Endodermal cell (in vitro differentiated cells): ENCODE results near the gene SUPT6H. TPM values are rescaled to one million over a fixed set of nuclear protein-coding genes. Genes with fewer than 3 reads are reported as not detected.

ENCODE experiments used
- DNase-seq: peaks from one replicate; pipeline ENCODE4 v3.0.0-alpha.2; 2017
- H3K27ac ChIP-seq: 2 replicates; pipeline ENCODE4 v1.5.1; 2013; ENCODE audit warnings: mild to moderate bottlenecking, low read depth, low read length, moderate library complexity
- H3K27me3 ChIP-seq: 2 replicates; pipeline ENCODE4 v1.6.1; 2013; ENCODE audit warnings: mild to moderate bottlenecking, low read length, moderate library complexity; ENCODE audit not compliant: insufficient read depth, control insufficient read depth, poor library complexity, severe bottlenecking
- H3K36me3 ChIP-seq: 2 replicates; pipeline ENCODE4 v1.7.0; 2013; ENCODE audit warnings: mild to moderate bottlenecking, low read length, moderate library complexity; ENCODE audit not compliant: control insufficient read depth, insufficient read depth
- H3K4me1 ChIP-seq: one replicate; pipeline ENCODE4 v1.7.0; 2013; ENCODE audit warnings: low read length; ENCODE audit not compliant: control insufficient read depth, insufficient read depth
- H3K4me3 ChIP-seq: 2 replicates; pipeline ENCODE4 v1.5.1; 2013; ENCODE audit warnings: mild to moderate bottlenecking, low read length, moderate library complexity
- H3K9ac ChIP-seq: 2 replicates; pipeline ENCODE4 v1.6.1; 2013; ENCODE audit warnings: mild to moderate bottlenecking, low read length, moderate library complexity; ENCODE audit not compliant: poor library complexity, severe bottlenecking; ENCODE audit errors: extremely low read depth
- H3K9me3 ChIP-seq: 2 replicates; pipeline ENCODE4 v1.6.1; 2013; ENCODE audit warnings: mild to moderate bottlenecking, low read length, moderate library complexity; ENCODE audit not compliant: control insufficient read depth
- H3K27ac Mint-ChIP-seq: 2 replicates; pipeline ENCODE4 v1.8.0; 2020; ENCODE audit warnings: mixed read lengths
- H3K27me3 Mint-ChIP-seq: 2 replicates; pipeline ENCODE4 v1.8.0; 2021; ENCODE audit warnings: mild to moderate bottlenecking, mixed read lengths; ENCODE audit not compliant: insufficient read depth
- H3K36me3 Mint-ChIP-seq: 2 replicates; pipeline ENCODE4 v1.8.0; 2020; ENCODE audit warnings: low read depth, mixed read lengths
- H3K4me1 Mint-ChIP-seq: 2 replicates; pipeline ENCODE4 v1.8.0; 2020; ENCODE audit warnings: mixed read lengths
- H3K4me3 Mint-ChIP-seq: 2 replicates; pipeline ENCODE4 v1.8.0; 2020; ENCODE audit warnings: mild to moderate bottlenecking, moderate library complexity, mixed read lengths
- H3K9me3 Mint-ChIP-seq: 2 replicates; pipeline ENCODE4 v1.8.0; 2020; ENCODE audit warnings: mild to moderate bottlenecking, mixed read lengths
- CTCF ChIP-seq: fragments of 200-600 bp; sonication (generic); conservative IDR thresholded peaks from 2 replicates; pipeline ENCODE4 v1.5.0; 2021; ENCODE audit warnings: antibody characterized with exemption, mild to moderate bottlenecking
- WGBS, 2 experiments: methylation state at CpG; one replicate each; pipeline versions ENCODE4 v1.1.5 to v1.1.7; 2013; ENCODE audit warnings: missing lambda C conversion rate in 2 of 2, mixed read lengths in 1 of 2; ENCODE audit not compliant: insufficient coverage in 1 of 2, insufficient read length in 1 of 2; 5-methylcytosine and 5-hydroxymethylcytosine counted together
- total RNA-seq, 2 donors: library from RNA; stranded (reverse); fragmentation: NEBNext Ultra II Directional in 1 of 2; extraction: Animal tissue kit (Norgen Biotek cat#: 25700) in 1 of 2; gene quantifications; 2 replicates in 1 of 2; 3 replicates in 1 of 2; pipeline ENCODE4 v1.2.1, GENCODE V29; 2021

Gene SUPT6H
- total RNA-seq, 2 donors from 2014 or later: 54.4 to 72.1 TPM

GRCh38 chr17:28745786-28746411 is 83.9 kb downstream of the SUPT6H start:
- peak overlapping the region; percentile 99 for H3K4me3 ChIP-seq
- no peaks in the 10 kb centered on the region for H3K9me3 ChIP-seq
- peak; percentile 80 for DNase-seq
- WGBS, 2 experiments: 69 to 79% methylated on average over 3 to 4 of the region's 4 CpGs
- H3K27me3 Mint-ChIP-seq: no peaks in the 10 kb centered on the region
- peak overlapping the region; percentile 99 for H3K27ac ChIP-seq
- H3K27me3 ChIP-seq: no peaks in the 10 kb centered on the region
- peak overlapping the region; percentile 93 for H3K4me3 Mint-ChIP-seq
- H3K4me1 Mint-ChIP-seq: peaks cover 9% of the 10 kb centered on the region
- H3K36me3 ChIP-seq: peaks cover 52% of the 10 kb centered on the region
- no peaks in the 10 kb centered on the region for H3K9me3 Mint-ChIP-seq
- H3K27ac Mint-ChIP-seq: peak overlapping the region; percentile 99
- peaks cover 36% of the 10 kb centered on the region for H3K36me3 Mint-ChIP-seq
- no peak for TF ChIP-seq CTCF
- H3K4me1 ChIP-seq: peaks cover 12% of the 10 kb centered on the region
- peak overlapping the region; percentile 100 for H3K9ac ChIP-seq

- Histone ChIP-seq H3K4me3 (peak overlapping the region; percentile 99), H3K27ac (peak overlapping the region; percentile 99), H3K27me3 (no peaks in the 10 kb centered on the region), H3K4me1 (peaks cover 12% of the 10 kb centered on the region), H3K36me3 (peaks cover 59% of the 10 kb centered on the region), H3K9ac (peak overlapping the region; percentile 100), H3K9me3 (no peaks in the 10 kb centered on the region)
- Mint-ChIP-seq H3K9me3 (no peaks in the 10 kb centered on the region), H3K36me3 (peaks cover 42% of the 10 kb centered on the region), H3K27me3 (no peaks in the 10 kb centered on the region), H3K4me3 (peak overlapping the region; percentile 93), H3K27ac (peak overlapping the region; percentile 99), H3K4me1 (peaks cover 9% of the 10 kb centered on the region)
- no peak for TF ChIP-seq CTCF
- WGBS, 2 experiments: 73 to 89% methylated on average over 1 to 5 of the region's 5 CpGs
- DNase-seq: peak; percentile 72
These were observed 84.6 kb downstream of the SUPT6H start for GRCh38 chr17:28746611-28747050.

- Histone ChIP-seq H3K9me3 (no peaks in the 10 kb centered on the region), H3K36me3 (peaks cover 64% of the 10 kb centered on the region), H3K4me3 (no peak overlapping the region), H3K4me1 (peaks cover 12% of the 10 kb centered on the region), H3K27me3 (no peaks in the 10 kb centered on the region), H3K9ac (peak overlapping the region; percentile 100), H3K27ac (peak overlapping the region; percentile 61)
- WGBS, 2 experiments: 89 to 92% methylated on average over 6 to 7 of the region's 7 CpGs
- peaks cover 9% of the 10 kb centered on the region for H3K4me1 Mint-ChIP-seq
- no peak for TF ChIP-seq CTCF
- H3K36me3 Mint-ChIP-seq: peaks cover 45% of the 10 kb centered on the region
- H3K27ac Mint-ChIP-seq: peak overlapping the region; percentile 99
- H3K9me3 Mint-ChIP-seq: no peaks in the 10 kb centered on the region
- H3K27me3 Mint-ChIP-seq: no peaks in the 10 kb centered on the region
- peak overlapping the region; percentile 93 for H3K4me3 Mint-ChIP-seq
- peak; percentile 65 for DNase-seq
These were observed 85.2 kb downstream of the SUPT6H start for GRCh38 chr17:28747051-28747691.
